Fibroblast of lung (primary cell): ENCODE measurements around the gene RBM7.

Experiments used
- EZH2 ChIP-seq: IDR thresholded peaks from 2 replicates; pipeline ENCODE4 v1.5.1; 2012; ENCODE audit warnings: low read length, control low read depth, mild to moderate bottlenecking; ENCODE audit errors: missing control alignments
- TF ChIP-seq, protein P1 (sequence below), 2 donors: IDR thresholded peaks in 1 of 2; conservative IDR thresholded peaks in 1 of 2; 1 replicate in 1 of 2; 2 replicates in 1 of 2; pipeline ENCODE4 v1.5.1; 2011 to 2012; ENCODE audit warnings: low read length in 2 of 2, control low read depth in 1 of 2, inconsistent platforms in 1 of 2, low read depth in 1 of 2, mild to moderate bottlenecking in 1 of 2

DNA sequence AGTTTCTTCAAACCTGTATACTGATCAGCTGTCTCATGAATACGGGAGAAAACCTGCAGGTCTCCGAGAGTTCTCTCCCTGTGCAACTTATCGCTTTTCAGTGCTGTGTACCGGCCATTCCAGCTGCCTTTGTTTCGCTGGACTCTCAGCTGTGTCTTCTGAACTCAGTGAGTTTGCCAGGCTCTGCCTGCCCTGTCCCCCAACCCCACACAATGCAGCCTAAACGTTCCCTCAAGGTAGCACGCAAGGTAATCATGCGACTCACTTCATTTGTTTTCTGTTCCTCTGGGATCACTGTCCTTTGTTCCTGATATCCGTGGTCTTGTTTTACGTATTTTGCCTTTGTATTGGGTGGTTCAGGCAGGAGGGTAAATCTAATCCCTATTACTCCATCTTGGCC is 13.5 kb downstream of the RBM7 start:
- TF ChIP-seq, protein P1, sequence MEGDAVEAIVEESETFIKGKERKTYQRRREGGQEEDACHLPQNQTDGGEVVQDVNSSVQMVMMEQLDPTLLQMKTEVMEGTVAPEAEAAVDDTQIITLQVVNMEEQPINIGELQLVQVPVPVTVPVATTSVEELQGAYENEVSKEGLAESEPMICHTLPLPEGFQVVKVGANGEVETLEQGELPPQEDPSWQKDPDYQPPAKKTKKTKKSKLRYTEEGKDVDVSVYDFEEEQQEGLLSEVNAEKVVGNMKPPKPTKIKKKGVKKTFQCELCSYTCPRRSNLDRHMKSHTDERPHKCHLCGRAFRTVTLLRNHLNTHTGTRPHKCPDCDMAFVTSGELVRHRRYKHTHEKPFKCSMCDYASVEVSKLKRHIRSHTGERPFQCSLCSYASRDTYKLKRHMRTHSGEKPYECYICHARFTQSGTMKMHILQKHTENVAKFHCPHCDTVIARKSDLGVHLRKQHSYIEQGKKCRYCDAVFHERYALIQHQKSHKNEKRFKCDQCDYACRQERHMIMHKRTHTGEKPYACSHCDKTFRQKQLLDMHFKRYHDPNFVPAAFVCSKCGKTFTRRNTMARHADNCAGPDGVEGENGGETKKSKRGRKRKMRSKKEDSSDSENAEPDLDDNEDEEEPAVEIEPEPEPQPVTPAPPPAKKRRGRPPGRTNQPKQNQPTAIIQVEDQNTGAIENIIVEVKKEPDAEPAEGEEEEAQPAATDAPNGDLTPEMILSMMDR (conservative IDR thresholded peaks at IDR 0.05 in 1 of 2, IDR thresholded peaks at IDR 0.05 in 1 of 2; ENCODE audit: low read depth in 1 of 2, low read length in 2 of 2): no peak
- no peak for TF ChIP-seq EZH2
